ENCODE data around the gene FER. TPM values are rescaled to one million over a fixed set of nuclear protein-coding genes. Genes with fewer than 3 reads are reported as not detected.

Gene FER
- total RNA-seq, 1 donor from 2014 or later: 11.8 TPM

- DNase-seq (ENCODE audit: low spot score in 2 of 2): no peak
- Histone ChIP-seq H3K36me3 (no peaks in the 10 kb centered on the region), H3K4me1 (no peaks in the 10 kb centered on the region), H3K27ac (no peak overlapping the region), H3K9me3 (no peaks in the 10 kb centered on the region), H3K27me3 (no peaks in the 10 kb centered on the region), H3K4me3 (no peak overlapping the region)
- intact Hi-C loops (cut with DNase I): no loop called here
- TF ChIP-seq CTCF (IDR thresholded peaks at IDR 0.05): no peak
Observed at GRCh38 chr5:109196087-109196822, 448.6 kb downstream of the FER start.

- no peak for DNase-seq (ENCODE audit: low spot score in 2 of 2)
- H3K9me3 ChIP-seq: no peaks in the 10 kb centered on the region
- H3K4me3 ChIP-seq: no peak overlapping the region
- TF ChIP-seq CTCF (IDR thresholded peaks at IDR 0.05): no peak
- intact Hi-C loops (cut with DNase I): no loop called here
- H3K27ac ChIP-seq: no peak overlapping the region
- H3K36me3 ChIP-seq: no peaks in the 10 kb centered on the region
- H3K27me3 ChIP-seq: no peaks in the 10 kb centered on the region
- H3K4me1 ChIP-seq: no peaks in the 10 kb centered on the region
Observed at GRCh38 chr5:109196823-109197160, 449.1 kb downstream of the FER start.

- H3K27ac ChIP-seq: no peak overlapping the region
- no peak overlapping the region for H3K4me3 ChIP-seq
- no peaks in the 10 kb centered on the region for H3K36me3 ChIP-seq
- TF ChIP-seq CTCF (IDR thresholded peaks at IDR 0.05): no peak
- intact Hi-C loops (cut with DNase I): no loop called here
- DNase-seq (ENCODE audit: low spot score in 2 of 2): no peak
- H3K9me3 ChIP-seq: peaks cover 0 to 1% of the 10 kb centered on the region in 2 donors
- no peaks in the 10 kb centered on the region for H3K27me3 ChIP-seq
- no peaks in the 10 kb centered on the region for H3K4me1 ChIP-seq
Observed at GRCh38 chr5:109199289-109199688, 451.6 kb downstream of the FER start.

GRCh38 chr5:109199799-109200620 is 452.3 kb downstream of the FER start:
- intact Hi-C loops (cut with DNase I): no loop called here
- peaks cover 0 to 8% of the 10 kb centered on the region in 2 donors for H3K9me3 ChIP-seq

GRCh38 chr5:109215040-109215439 is 467.3 kb downstream of the FER start:
- Histone ChIP-seq H3K36me3 (no peaks in the 10 kb centered on the region), H3K27ac (no peak overlapping the region), H3K27me3 (no peaks in the 10 kb centered on the region), H3K4me3 (no peak overlapping the region), H3K4me1 (no peaks in the 10 kb centered on the region), H3K9me3 (peaks cover 0 to 10% of the 10 kb centered on the region in 2 donors)
- intact Hi-C loops (cut with DNase I): no loop called here
- DNase-seq (ENCODE audit: low spot score in 2 of 2): no peak
- TF ChIP-seq CTCF (IDR thresholded peaks at IDR 0.05): no peak

More at GRCh38 chr5:109199799-109200620, 452.3 kb downstream of the FER start:
- no peak for DNase-seq (ENCODE audit: low spot score in 2 of 2)
- no peak for TF ChIP-seq CTCF (IDR thresholded peaks at IDR 0.05)
- H3K36me3 ChIP-seq: no peaks in the 10 kb centered on the region
- H3K4me1 ChIP-seq: no peaks in the 10 kb centered on the region
- no peak overlapping the region for H3K27ac ChIP-seq
- H3K27me3 ChIP-seq: no peaks in the 10 kb centered on the region
- H3K4me3 ChIP-seq: no peak overlapping the region
